HS-27A (cell line): ENCODE measurements around the gene ZFHX3.
A peak's percentile ranks its signal among the peaks of the same experiment; 100 is the strongest.

ENCODE experiments used
- DNase-seq: peaks from one replicate; pipeline ENCODE4 v3.0.0-alpha.2; 2012; ENCODE audit warnings: low read depth, missing footprints

Gene ZFHX3

DNA sequence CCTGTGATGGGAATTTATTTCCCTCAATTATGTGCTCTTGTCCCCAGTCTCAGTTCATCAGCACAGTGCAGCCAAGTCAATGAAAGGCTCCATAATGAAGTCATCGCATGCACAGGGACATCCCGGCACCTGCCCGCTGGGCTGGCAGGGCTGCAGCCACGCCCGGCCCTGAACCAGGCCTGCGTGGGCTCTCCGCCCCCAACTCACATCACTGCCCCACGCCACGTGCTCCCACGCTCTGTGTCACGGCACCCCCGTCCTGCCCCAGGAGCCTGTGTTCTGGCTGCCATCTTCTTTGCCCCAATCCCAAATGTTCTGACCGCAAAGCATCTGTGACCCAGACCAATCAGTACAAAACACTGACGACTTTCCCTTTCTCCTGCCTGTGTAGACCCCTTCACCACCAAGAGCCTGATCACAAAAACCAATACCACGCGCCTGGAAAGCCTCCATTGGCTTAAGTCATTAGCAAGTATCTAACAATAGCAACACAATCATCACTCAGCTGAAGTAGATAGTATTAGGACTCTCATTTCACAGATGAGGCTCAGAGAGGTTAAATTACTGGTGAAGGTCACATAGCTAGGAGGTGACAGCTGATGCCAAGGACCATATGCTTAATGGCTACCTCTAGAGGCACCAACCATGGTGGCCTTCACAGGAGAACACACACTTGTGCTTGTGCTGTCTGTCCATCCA is 202.5 kb downstream of the ZFHX3 start:
- no peak for DNase-seq

DNA sequence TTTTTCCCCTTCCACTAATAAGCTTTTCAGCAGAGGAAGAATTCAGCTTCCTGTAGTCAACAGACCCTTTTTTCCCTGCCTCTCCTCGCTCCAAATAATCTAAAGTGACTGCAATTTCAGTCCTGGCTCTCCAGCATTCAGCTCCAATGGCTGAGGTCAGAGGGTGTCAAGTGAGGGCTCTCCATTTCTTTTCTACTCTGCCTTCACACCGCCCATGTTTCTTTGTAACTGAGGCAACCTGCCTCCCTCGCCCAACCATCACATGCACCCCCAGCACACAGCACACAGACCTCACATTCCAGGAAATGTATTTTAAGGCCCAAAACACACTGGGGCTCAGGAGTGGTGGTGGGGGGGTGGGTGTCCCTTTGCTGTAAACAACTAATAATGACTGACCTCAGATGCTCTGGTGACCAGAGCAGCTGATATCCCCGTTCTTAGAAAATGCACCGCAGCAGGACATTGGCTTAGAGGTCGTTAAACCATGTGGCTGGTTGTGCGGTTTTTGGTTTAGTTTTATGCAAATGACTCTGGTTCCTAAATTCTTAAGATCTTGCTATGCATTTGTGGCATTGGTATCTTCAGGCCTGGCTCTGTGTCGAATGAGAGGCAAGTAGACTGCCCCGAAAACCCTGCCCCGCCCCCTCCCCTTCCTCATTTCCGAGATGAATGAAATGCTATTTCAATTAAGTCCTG is 203.6 kb downstream of the ZFHX3 start:
- no peak for DNase-seq

GRCh38 chr16:72841506-72841905 is 206.4 kb downstream of the ZFHX3 start:
- DNase-seq, result no peak

GRCh38 chr16:72840631-72841381 is 207.1 kb downstream of the ZFHX3 start:
- no peak for DNase-seq

GRCh38 chr16:72838951-72839350 is 209.0 kb downstream of the ZFHX3 start:
- no peak for DNase-seq

DNA sequence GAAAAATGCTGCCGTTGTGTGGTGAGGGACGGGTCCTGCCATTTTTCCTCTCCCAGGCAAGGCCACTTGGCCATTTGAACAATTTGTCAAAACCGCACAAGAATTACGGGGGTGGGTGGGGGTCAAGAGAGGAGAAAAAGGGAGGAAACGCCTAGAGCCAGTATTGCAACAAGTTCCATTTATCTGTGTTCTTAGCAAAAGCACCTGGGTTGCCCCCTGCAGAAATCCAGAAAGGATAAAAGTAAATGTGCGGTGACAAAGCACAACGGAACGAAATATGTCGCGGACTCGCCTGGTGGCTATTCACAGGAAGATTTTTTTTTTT is 209.4 kb downstream of the ZFHX3 start:
- DNase-seq, result no peak

GRCh38 chr16:72837846-72838585 is 209.9 kb downstream of the ZFHX3 start:
- no peak for DNase-seq

GRCh38 chr16:72836985-72837384 is 210.9 kb downstream of the ZFHX3 start:
- DNase-seq, result no peak

DNA sequence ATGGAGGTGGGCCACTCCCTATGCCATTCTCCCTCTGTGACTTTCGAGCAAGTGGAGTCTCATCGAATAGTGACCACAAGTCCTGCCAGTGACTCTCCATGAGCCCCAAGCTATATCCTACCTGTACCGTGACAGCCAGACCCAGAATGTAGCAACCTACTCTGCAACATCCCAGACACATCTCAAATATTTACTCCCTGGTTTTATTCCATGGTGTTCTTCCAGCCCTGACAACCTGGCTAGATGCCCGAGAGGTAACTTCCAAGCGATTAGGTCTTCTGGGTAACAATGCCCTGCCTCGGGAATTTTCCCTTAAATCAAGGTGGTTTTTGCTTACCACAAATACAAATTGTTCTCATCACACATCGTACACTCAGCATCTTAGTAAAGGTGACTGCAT is 211.7 kb downstream of the ZFHX3 start:
- no peak for DNase-seq

DNA sequence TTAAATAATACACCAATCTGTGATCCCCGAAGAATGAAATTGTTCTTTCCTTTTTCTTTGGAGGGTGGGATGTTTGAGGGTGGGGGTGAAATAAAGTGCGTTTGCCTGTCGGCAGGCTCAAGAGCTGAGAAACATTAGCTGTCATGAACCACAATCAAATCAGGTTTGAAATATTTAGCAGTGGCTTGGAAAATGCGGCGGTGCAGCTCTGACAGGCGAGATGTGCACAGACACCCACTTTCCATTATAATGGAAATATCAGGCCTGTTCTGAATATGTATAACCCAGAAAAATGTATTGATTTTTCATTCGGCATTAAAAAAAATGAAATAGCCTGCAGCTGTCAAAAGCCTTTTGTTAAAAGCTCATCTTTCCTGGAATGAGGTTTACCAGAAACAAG is 212.8 kb downstream of the ZFHX3 start:
- no peak for DNase-seq

DNA sequence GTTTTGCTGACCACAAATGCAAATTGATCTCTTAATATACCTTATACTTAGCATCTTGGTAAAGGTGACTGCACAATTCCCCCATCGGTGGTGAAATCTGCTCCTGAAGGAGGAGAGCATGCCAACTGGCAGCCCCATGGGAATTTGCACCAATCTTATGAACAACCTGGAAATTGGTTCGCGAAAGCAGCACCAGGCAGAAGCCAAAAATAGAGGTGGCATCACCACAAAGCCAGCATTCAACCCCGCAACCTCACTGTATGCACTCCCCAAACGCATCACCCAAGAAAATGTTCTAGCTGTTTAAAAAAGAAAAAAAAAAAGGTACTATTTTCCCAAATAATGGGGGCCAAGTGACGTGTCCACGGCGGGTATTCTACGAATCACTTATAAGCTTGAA is 213.4 kb downstream of the ZFHX3 start:
- no peak for DNase-seq

GRCh38 chr16:72833969-72834368 is 214.0 kb downstream of the ZFHX3 start:
- DNase-seq, result no peak

DNA sequence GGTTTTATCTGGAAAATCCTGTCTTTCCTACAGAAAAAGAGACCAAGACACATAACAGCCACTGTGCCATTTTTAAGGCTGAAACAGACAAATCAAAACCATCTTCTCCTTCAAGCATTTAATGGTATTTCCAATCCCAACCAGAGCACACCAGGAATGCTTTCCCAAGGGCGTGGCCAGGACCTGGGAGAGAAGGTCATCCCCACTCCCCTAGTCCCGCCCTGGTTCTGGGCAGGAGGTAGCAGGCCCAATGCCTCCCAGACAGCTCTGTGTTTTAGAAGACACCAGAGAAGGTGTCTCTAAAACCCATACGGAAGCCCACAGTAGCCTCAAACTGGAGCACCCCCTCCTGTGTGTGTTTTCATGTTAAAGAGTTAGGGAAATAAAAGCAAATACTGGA is 214.4 kb downstream of the ZFHX3 start:
- DNase-seq, result no peak

GRCh38 chr16:72832621-72833248 is 215.2 kb downstream of the ZFHX3 start:
- peak; percentile 45 for DNase-seq

GRCh38 chr16:72829846-72830775 is 217.8 kb downstream of the ZFHX3 start:
- no peak for DNase-seq

DNA sequence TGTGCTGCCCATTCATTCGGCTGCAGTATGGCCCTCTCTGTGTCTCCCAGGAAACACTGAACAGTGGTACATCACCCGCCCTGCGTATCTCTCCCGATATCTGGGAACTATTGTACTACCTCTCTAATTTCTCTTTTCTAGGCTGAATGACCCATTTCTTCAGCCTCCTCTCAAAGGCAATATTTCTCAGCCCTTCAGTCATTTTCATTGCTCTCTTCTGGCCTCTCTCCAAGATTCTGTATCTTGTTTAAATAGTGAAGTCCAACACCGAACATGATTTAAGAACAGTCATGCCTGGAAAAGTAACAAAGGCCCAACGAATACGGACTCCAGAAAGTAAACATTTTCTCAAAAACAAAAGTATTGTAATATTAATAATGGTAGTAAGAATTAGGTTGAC is 220.1 kb downstream of the ZFHX3 start:
- DNase-seq, result no peak

DNA sequence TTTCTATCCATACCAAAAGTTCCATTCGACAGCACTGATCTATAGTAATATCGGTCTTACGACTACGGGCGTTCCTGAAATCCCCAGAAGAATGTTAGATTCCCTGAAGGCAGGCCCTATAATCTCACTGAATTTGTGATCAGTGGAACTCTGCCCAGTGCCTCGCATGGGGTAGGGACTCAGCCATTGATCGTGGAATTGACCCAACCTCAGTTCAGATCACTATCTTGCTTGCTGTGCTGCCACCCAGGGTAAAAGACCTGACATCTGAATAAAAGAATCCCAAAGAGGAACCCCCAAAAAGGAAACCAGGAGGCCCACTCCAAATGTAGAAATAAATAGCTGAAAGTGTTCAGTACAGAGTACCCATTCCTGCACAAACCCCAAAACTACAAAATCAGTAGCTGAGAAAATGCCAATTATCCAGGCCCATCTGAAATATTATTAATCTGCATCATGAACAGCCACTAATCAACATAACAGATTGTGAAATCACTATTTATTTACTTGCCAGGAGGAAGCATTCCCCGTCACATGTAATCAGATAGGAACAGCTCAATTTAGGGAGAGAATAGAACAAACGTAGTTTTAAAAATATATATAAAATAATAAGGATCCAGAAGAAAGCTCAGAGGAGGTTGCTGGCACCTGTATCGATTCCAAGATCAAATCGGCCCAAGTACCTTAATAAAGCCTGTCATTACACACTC is 221.9 kb downstream of the ZFHX3 start:
- no peak for DNase-seq

DNA sequence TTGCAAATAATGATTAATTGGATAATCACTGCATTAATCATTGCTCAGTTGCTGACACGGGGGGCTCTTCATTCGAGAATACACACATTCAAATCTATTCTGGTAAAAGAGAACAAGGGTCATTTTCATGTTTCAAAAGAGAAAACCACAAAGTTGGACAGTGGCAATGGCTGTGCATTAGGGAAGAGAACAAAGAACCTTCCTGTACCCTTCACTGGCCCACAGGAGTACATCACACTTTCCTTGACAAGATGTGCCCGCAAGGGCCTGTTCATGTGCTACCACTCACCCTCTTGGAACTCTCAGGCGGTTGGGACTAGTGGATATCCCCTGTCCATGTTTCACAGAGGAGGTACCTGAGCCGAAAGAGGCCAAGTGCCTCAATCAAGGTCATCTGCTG is 223.2 kb downstream of the ZFHX3 start:
- DNase-seq, result no peak

DNA sequence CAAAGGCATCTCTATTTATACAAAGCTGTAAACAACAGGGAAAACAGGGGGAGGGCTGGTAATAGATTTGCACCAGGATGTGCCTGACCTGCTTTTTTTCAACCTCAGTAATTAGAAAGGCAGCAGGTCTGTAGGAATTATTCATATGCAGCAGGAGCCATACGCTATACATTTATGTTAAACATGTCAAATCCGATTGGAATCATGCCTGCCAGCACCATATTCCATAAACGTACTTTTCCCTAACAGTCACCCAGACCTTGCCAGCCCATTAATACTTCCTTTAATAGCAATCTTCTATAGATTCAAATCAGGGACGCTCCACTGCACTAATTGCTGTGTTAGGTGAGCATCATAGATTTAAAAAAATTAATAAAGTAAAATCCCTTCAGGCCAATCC is 223.9 kb downstream of the ZFHX3 start:
- DNase-seq, result no peak

GRCh38 chr16:72821185-72821950 is 226.6 kb downstream of the ZFHX3 start:
- no peak for DNase-seq
